ENCODE results near the gene PFDN6. TPM values are rescaled to one million over a fixed set of nuclear protein-coding genes. Genes with fewer than 3 reads are reported as not detected.

The PFDN6 gene
- total and polyA plus RNA-seq, 9 of the 15 experiments (the other 6 are each of a cell fraction or from before 2014, with no cell fraction given), result 6.8 to 475 (median 216) TPM

GRCh38 chr6:33279971-33280511 lies 9.4 kb upstream of the PFDN6 start (continued):
- TF ChIP-seq MEF2D (tag; conservative IDR thresholded peaks at IDR 0.05; ENCODE audit: low read depth) (no peak), XRCC3 (IDR thresholded peaks at IDR 0.05) (no peak), KDM1A (IDR thresholded peaks at IDR 0.05) (no peak), ZNF507 (tag; conservative IDR thresholded peaks at IDR 0.05) (no peak), DPF2 (IDR thresholded peaks at IDR 0.05) (no peak), ZNF41 (CRISPR knock-in tag; conservative IDR thresholded peaks at IDR 0.05) (no peak), CBFA2T3 (IDR thresholded peaks at IDR 0.05) (no peak), ZC3H8 (IDR thresholded peaks at IDR 0.05) (0 out of 2 replicates have a peak, but pooled peaks have one; percentile 43), NCOR1 (IDR thresholded peaks at IDR 0.05) (0 out of 2 replicates have a peak, but pooled peaks have one; percentile 16), ZNF830 (CRISPR knock-in tag; IDR thresholded peaks at IDR 0.05) (no peak), NEUROD1 (IDR thresholded peaks at IDR 0.05; ENCODE audit: borderline replicate concordance, low read depth, low read length, partially characterized antibody) (no peak), SMAD1 (IDR thresholded peaks at IDR 0.05; ENCODE audit: low read depth, low read length, partially characterized antibody) (no peak), ZNF232 (CRISPR knock-in tag; IDR thresholded peaks at IDR 0.05) (no peak), XRCC4 (IDR thresholded peaks at IDR 0.05; ENCODE audit: extremely low read depth, insufficient read depth, insufficient read length) (no peak), EWSR1 (IDR thresholded peaks at IDR 0.05; ENCODE audit: borderline replicate concordance, low read depth, partially characterized antibody) (no peak), KLF16 (IDR thresholded peaks at IDR 0.05) (peak; percentile 84)
- TF ChIP-seq, protein P1, sequence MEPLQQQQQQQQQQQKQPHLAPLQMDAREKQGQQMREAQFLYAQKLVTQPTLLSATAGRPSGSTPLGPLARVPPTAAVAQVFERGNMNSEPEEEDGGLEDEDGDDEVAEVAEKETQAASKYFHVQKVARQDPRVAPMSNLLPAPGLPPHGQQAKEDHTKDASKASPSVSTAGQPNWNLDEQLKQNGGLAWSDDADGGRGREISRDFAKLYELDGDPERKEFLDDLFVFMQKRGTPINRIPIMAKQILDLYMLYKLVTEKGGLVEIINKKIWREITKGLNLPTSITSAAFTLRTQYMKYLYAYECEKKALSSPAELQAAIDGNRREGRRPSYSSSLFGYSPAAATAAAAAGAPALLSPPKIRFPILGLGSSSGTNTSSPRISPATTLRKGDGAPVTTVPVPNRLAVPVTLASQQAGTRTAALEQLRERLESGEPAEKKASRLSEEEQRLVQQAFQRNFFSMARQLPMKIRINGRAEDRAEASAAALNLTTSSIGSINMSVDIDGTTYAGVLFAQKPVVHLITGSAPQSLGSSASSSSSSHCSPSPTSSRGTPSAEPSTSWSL (CRISPR knock-in tag; IDR thresholded peaks at IDR 0.05; ENCODE audit: borderline replicate concordance), result no peak
- TF ChIP-seq, protein P2, sequence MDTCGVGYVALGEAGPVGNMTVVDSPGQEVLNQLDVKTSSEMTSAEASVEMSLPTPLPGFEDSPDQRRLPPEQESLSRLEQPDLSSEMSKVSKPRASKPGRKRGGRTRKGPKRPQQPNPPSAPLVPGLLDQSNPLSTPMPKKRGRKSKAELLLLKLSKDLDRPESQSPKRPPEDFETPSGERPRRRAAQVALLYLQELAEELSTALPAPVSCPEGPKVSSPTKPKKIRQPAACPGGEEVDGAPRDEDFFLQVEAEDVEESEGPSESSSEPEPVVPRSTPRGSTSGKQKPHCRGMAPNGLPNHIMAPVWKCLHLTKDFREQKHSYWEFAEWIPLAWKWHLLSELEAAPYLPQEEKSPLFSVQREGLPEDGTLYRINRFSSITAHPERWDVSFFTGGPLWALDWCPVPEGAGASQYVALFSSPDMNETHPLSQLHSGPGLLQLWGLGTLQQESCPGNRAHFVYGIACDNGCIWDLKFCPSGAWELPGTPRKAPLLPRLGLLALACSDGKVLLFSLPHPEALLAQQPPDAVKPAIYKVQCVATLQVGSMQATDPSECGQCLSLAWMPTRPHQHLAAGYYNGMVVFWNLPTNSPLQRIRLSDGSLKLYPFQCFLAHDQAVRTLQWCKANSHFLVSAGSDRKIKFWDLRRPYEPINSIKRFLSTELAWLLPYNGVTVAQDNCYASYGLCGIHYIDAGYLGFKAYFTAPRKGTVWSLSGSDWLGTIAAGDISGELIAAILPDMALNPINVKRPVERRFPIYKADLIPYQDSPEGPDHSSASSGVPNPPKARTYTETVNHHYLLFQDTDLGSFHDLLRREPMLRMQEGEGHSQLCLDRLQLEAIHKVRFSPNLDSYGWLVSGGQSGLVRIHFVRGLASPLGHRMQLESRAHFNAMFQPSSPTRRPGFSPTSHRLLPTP (IDR thresholded peaks at IDR 0.05; ENCODE audit: borderline replicate concordance, extremely low read depth, insufficient read length), result no peak
- TF ChIP-seq, protein P3, sequence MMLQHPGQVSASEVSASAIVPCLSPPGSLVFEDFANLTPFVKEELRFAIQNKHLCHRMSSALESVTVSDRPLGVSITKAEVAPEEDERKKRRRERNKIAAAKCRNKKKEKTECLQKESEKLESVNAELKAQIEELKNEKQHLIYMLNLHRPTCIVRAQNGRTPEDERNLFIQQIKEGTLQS (IDR thresholded peaks at IDR 0.05), result no peak
- TF ChIP-seq, protein P3 (CRISPR knock-in tag; conservative IDR thresholded peaks at IDR 0.05), result no peak
- TF ChIP-seq, protein P4, sequence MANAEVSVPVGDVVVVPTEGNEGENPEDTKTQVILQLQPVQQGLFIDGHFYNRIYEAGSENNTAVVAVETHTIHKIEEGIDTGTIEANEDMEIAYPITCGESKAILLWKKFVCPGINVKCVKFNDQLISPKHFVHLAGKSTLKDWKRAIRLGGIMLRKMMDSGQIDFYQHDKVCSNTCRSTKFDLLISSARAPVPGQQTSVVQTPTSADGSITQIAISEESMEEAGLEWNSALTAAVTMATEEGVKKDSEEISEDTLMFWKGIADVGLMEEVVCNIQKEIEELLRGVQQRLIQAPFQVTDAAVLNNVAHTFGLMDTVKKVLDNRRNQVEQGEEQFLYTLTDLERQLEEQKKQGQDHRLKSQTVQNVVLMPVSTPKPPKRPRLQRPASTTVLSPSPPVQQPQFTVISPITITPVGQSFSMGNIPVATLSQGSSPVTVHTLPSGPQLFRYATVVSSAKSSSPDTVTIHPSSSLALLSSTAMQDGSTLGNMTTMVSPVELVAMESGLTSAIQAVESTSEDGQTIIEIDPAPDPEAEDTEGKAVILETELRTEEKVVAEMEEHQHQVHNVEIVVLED (CRISPR knock-in tag; IDR thresholded peaks at IDR 0.05), result no peak
- TF ChIP-seq, protein P5, sequence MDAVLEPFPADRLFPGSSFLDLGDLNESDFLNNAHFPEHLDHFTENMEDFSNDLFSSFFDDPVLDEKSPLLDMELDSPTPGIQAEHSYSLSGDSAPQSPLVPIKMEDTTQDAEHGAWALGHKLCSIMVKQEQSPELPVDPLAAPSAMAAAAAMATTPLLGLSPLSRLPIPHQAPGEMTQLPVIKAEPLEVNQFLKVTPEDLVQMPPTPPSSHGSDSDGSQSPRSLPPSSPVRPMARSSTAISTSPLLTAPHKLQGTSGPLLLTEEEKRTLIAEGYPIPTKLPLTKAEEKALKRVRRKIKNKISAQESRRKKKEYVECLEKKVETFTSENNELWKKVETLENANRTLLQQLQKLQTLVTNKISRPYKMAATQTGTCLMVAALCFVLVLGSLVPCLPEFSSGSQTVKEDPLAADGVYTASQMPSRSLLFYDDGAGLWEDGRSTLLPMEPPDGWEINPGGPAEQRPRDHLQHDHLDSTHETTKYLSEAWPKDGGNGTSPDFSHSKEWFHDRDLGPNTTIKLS (IDR thresholded peaks at IDR 0.05; ENCODE audit: borderline replicate concordance, low read depth), result peak; percentile 41; the same call in 1 of the 2 replicates

Measured in K562 (cell line).